Chondrocyte (in vitro differentiated cells): ENCODE measurements around the gene DPY30. TPM values are rescaled to one million over a fixed set of nuclear protein-coding genes. Genes with fewer than 3 reads are reported as not detected.
"Not testable (repeated sequence)": the region's sequence is repeated elsewhere in the genome, so short reads cannot be mapped to it uniquely, and the experiment has no call there.

ENCODE experiments used
- DNase-seq: peaks from one replicate; pipeline ENCODE4 v3.0.0; 2021; ENCODE audit warnings: mixed read lengths, low spot score
- H3K27ac Mint-ChIP-seq: one replicate; pipeline ENCODE4 v1.8.0; 2021; ENCODE audit warnings: mild to moderate bottlenecking, moderate library complexity, mixed read lengths; ENCODE audit not compliant: unreplicated experiment
- H3K27me3 Mint-ChIP-seq: 2 replicates; pipeline ENCODE4 v1.8.0; 2021; ENCODE audit warnings: low read depth, mixed read lengths
- H3K36me3 Mint-ChIP-seq: 2 replicates; pipeline ENCODE4 v1.8.0; 2021; ENCODE audit warnings: low read depth, mixed read lengths
- H3K4me1 Mint-ChIP-seq: 2 replicates; pipeline ENCODE4 v1.8.0; 2021; ENCODE audit warnings: low read depth, mild to moderate bottlenecking, mixed read lengths
- H3K4me3 Mint-ChIP-seq: one replicate; pipeline ENCODE4 v1.8.0; 2021; ENCODE audit warnings: mild to moderate bottlenecking, moderate library complexity, mixed read lengths; ENCODE audit not compliant: unreplicated experiment
- H3K9me3 Mint-ChIP-seq: 2 replicates; pipeline ENCODE4 v1.8.0; 2021; ENCODE audit warnings: low read depth, mixed read lengths
- total RNA-seq: library from RNA; stranded (reverse); gene quantifications from 3 replicates; pipeline ENCODE4 v1.2.1, GENCODE V29; 2021
- TF ChIP-seq, protein P1 (sequence below): fragments of 200-600 bp; sonication (generic); IDR thresholded peaks from 2 replicates; pipeline ENCODE4 v1.5.0; 2021; ENCODE audit warnings: antibody characterized with exemption, mild to moderate bottlenecking, moderate library complexity

DPY30 gene
- total RNA-seq, 1 donor from 2014 or later = 51.5 TPM

DNA sequence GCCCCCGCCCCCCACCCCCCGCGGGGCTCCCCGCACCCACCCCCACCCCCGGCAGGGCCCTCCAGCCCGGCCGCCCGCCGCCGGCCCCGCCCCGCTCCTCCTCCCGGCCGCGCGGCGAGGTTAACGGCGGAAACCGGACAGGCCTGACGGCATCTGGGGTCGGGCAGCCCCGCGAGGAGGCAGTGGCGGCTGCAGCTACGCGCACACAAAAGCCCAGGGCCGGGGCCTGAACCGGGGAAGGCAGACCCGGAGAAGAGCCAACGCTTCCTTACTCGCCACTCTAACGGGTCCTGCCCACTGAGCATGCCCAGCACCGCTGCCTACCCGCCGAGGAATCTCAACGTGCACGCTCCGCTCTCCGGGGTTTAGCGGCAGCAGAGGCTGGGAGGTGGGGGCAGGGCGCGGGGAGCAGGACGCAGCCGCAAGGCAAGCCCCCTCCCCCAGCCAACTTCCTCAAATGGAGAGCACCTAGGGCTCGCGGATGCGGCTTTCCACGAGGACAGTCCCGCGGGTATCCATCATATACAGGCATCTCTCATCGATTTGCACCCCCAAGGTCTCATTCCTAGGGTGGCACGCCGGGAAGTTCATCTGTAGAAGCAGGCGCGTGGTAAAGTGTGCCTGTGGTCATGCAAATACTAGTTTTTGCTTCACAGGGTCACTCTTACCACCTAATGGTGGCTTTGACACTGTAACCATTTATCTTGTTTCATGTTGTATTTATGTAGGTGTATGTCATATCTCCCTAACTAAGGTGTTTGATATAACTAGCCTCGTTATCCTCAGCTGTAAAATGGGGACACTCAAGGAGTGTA lies 28.7 kb downstream of the DPY30 start, which contains the start of gene MEMO1:
TSS of gene MEMO1 (minus strand) at position 339 of the 815 bp plus-strand sequence. CDS start 761 bp downstream, outside the sequence.
- H3K27ac Mint-ChIP-seq = peak within 1 kb of the TSS; percentile 93

GRCh38 chr2:32010280-32010669 lies 29.3 kb downstream of the DPY30 start:
- not testable (repeated sequence) for DNase-seq
- peak overlapping the region; percentile 55 for H3K4me3 Mint-ChIP-seq

More for the DNA sequence above, 28.7 kb downstream of the DPY30 start, which contains the start of gene MEMO1:
- TF ChIP-seq, protein P1, sequence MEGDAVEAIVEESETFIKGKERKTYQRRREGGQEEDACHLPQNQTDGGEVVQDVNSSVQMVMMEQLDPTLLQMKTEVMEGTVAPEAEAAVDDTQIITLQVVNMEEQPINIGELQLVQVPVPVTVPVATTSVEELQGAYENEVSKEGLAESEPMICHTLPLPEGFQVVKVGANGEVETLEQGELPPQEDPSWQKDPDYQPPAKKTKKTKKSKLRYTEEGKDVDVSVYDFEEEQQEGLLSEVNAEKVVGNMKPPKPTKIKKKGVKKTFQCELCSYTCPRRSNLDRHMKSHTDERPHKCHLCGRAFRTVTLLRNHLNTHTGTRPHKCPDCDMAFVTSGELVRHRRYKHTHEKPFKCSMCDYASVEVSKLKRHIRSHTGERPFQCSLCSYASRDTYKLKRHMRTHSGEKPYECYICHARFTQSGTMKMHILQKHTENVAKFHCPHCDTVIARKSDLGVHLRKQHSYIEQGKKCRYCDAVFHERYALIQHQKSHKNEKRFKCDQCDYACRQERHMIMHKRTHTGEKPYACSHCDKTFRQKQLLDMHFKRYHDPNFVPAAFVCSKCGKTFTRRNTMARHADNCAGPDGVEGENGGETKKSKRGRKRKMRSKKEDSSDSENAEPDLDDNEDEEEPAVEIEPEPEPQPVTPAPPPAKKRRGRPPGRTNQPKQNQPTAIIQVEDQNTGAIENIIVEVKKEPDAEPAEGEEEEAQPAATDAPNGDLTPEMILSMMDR = peak; percentile 12
- Mint-ChIP-seq H3K4me1 (peaks cover 34% of the 10 kb centered on the region), H3K9me3 (no peaks in the 10 kb centered on the region), H3K36me3 (no peaks in the 10 kb centered on the region), H3K4me3 (peak within 1 kb of the TSS; percentile 95), H3K27me3 (no peaks in the 10 kb centered on the region)
- peak; percentile 97 for DNase-seq

GRCh38 chr2:32009516-32010256 lies 29.9 kb downstream of the DPY30 start:
- Mint-ChIP-seq H3K36me3 (no peaks in the 10 kb centered on the region), H3K4me1 (peaks cover 42% of the 10 kb centered on the region), H3K27ac (peak overlapping the region; percentile 95), H3K27me3 (no peaks in the 10 kb centered on the region), H3K9me3 (no peaks in the 10 kb centered on the region), H3K4me3 (peak overlapping the region; percentile 95)
- TF ChIP-seq, protein P1 = no peak
- peak; percentile 94 for DNase-seq

More at GRCh38 chr2:32010280-32010669, 29.3 kb downstream of the DPY30 start:
- not testable (repeated sequence) for H3K9me3 Mint-ChIP-seq, H3K27me3 Mint-ChIP-seq, H3K36me3 Mint-ChIP-seq, H3K27ac Mint-ChIP-seq
- TF ChIP-seq, protein P1 = peak; percentile 28
- H3K4me1 Mint-ChIP-seq = peaks cover 40% of the 10 kb centered on the region

GRCh38 chr2:32008805-32009515 lies 30.6 kb downstream of the DPY30 start:
- DNase-seq = no peak
- no peaks in the 10 kb centered on the region for H3K36me3 Mint-ChIP-seq
- no peaks in the 10 kb centered on the region for H3K9me3 Mint-ChIP-seq
- TF ChIP-seq, protein P1 = no peak
- peak overlapping the region; percentile 95 for H3K27ac Mint-ChIP-seq
- peaks cover 42% of the 10 kb centered on the region for H3K4me1 Mint-ChIP-seq
- peak overlapping the region; percentile 95 for H3K4me3 Mint-ChIP-seq
- H3K27me3 Mint-ChIP-seq = no peaks in the 10 kb centered on the region

DNA sequence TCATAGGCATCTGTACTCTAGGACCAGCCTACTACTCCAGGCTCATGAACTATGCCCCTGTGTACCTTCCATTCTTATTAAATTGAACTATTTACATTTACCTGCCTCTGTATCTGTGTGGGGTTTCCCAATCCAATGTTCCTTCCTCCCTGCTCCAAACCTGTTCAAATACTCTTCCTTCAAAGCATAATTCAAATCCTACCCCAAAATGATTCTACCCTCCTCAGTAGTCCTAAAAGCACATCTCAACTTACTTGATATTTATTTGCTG lies 32.5 kb downstream of the DPY30 start:
- peak overlapping the region; percentile 13 for H3K27ac Mint-ChIP-seq
- no peaks in the 10 kb centered on the region for H3K36me3 Mint-ChIP-seq
- peaks cover 41% of the 10 kb centered on the region for H3K4me1 Mint-ChIP-seq
- no peak for DNase-seq
- no peak overlapping the region for H3K4me3 Mint-ChIP-seq
- H3K27me3 Mint-ChIP-seq = no peaks in the 10 kb centered on the region
- H3K9me3 Mint-ChIP-seq = no peaks in the 10 kb centered on the region
- TF ChIP-seq, protein P1 = no peak
